IPS-18c (cell line): ENCODE data around the gene ZNF428.
"Not testable (repeated sequence)": the region's sequence is repeated elsewhere in the genome, so short reads cannot be mapped to it uniquely, and the experiment has no call there.

Experiments used
- H3K4me3 ChIP-seq: 2 replicates; pipeline ENCODE4 v1.7.0; 2013; ENCODE audit warnings: low read depth, mild to moderate bottlenecking, low read length, moderate library complexity; ENCODE audit not compliant: insufficient read depth
- H3K9me3 ChIP-seq: one replicate; pipeline ENCODE4 v1.6.1; 2013; ENCODE audit warnings: mild to moderate bottlenecking, low read length, moderate library complexity; ENCODE audit not compliant: control insufficient read depth, insufficient read depth

ZNF428 gene, protein sequence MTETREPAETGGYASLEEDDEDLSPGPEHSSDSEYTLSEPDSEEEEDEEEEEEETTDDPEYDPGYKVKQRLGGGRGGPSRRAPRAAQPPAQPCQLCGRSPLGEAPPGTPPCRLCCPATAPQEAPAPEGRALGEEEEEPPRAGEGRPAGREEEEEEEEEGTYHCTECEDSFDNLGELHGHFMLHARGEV

DNA sequence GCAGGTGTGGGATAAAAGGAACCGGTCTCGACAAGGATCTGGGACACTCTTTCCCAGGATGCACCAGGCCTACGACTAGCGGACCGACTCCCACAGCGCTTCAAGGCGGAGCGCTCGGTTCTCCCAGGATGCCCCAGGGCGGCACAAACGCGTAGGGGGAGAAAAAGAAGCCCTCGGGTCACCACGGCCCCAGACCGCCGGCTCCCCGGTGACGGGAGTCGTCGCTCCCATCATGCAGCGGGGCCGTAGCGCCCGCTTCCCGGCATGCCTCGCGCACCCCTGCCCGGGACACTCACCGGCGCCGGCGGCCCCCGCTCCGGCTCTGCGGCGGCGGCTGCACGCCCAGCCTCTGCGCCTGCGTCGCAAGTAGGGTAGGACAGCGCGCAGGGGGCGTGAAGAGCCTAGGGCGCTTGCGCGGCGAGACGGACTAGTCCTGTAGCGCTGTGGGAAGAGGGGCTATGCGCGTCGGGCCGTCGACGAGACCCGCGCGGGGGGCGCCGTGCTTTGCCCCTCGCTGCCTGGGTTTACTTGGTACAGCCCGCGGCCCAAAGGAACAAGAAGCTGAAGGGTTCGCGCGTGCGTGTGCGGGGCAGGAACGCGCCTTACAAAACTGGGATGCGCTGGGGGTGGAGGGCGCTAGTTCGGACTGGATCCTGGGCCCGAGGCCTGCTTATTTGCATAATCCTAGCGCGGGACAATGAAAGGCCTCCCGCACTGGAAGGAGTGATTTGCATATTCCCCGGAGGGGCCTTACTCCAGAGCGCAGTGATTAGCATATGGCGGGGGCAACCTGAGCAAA is at the start of gene ZNF428:
Gene ZNF428, minus strand, starts transcription at position 368 of the 799 bp plus-strand sequence. CDS start 5,325 bp downstream, outside the sequence.
- H3K4me3 ChIP-seq = peak within 1 kb of the TSS; percentile 79
- no peaks in the 10 kb centered on the region for H3K9me3 ChIP-seq

DNA sequence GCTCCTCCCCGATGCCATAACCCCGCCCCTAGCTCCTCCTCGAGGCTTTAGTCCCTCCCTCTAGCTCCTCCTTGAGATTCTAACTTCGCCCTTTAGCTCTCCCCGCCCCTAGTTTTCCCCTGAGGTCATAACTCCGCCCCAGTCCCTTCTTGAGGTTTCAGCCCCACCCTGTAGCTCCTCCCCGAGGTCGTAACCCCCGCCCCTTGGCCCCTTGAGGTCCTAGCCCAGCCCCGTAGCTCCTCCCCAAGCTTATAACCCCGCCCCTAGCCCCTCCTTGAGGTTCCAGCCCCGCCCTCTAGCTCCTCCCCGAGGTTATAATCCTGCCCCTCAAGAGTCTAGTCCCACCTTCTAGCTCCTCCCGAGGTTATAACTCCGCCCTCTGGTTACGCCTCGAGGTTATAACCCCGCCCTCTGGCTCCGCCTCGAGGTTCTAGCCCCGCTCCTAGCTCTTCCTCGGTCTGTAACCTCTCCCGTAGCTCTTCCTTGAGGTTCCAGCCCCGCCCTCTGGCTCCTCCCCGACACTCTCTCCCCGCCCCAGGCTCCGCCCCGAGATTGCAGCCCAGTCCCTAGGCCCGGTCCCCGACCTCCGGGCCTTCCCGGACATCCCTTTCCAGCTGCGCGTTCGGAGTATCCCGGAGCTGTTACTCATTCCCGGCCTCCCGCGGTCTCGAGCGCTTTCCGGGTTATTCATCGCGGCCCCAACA is 49.1 kb upstream of the ZNF428 start:
- H3K4me3 ChIP-seq = peak overlapping the region; percentile 56

DNA sequence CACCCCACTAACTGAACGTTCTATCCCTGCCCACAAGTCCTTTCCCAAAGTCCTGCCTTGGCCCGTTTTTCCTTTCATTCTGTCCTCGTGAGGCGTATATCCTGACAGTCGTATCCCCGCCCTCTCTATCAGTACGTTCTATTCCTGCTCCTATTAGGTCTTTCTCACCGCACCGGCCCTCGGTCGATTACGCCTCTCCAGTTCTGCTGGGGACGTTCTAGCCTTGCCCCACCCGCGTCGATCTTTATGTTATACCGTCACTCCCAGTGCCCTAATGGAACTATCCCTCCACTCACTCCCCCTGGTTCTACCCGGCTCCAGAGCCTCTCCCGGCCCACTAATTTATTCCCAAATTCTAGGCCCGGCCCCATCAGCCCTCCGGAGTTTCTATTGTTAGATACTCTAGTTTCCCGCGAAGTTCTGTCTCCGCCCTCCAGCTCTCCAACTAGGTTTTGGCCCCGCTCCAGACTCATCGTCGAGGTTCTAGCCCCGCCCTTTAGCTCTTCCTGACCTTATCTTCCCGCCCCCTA is 48.5 kb upstream of the ZNF428 start:
- H3K9me3 ChIP-seq = peaks cover 3% of the 10 kb centered on the region
- peak overlapping the region; percentile 51 for H3K4me3 ChIP-seq

More for the DNA sequence above, 49.1 kb upstream of the ZNF428 start:
- peaks cover 3% of the 10 kb centered on the region for H3K9me3 ChIP-seq

DNA sequence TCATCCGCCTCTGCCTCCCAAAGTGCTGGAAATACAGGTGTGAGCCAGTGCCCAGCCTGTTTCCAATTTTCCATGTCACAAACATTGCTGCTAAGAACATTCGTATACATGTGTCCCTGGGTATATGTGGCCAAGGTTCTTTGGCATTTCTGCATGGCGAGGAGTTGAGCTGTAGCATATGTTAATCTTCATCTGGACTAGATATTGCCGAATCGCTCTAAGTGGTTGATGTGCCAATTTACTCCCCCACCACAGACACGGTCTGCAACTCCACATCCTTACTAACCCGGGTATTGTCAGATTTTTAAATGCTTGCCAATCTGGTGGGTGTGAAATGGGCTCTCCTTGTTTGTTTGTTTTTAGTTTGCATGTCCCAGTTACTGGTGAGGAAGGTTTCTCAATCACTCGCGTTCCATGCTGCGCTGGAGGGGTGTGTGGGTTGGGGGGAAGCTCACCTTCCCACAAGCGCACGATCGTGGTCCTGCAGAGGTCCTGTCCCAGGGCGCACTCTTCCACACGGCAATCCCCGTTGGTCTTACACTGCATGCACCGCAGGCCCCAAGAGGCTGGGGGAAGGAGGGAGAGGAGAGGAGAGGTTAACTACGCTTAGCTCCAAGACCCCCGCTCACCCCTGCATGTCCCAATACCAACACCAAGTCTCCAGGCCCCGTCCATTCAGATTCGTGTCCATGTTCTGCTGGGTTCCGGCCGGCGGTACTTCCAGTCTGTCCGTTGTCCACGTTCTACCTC is 47.9 kb upstream of the ZNF428 start:
- Histone ChIP-seq H3K4me3 (peak overlapping the region; percentile 51), H3K9me3 (peaks cover 3% of the 10 kb centered on the region)

DNA sequence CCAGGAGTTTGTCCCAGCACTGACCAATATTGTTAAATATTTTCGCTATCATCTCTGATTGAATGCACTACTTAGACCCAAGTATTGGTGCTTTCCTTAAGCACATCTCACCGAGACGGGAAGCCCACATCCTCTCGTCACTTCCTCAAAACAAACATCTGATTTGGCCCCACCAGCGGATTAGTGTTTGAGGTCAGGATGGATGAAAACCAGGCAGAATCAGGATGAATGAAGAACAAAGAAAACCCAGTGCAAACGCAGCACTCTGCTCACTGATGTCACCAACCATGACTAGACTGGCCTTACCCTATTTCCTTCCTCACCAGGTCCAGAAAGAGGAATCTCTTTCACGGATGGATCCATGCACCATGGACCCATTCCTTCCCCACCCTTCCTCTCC is 44.6 kb upstream of the ZNF428 start:
- peaks cover 3% of the 10 kb centered on the region for H3K9me3 ChIP-seq
- no peak overlapping the region for H3K4me3 ChIP-seq

DNA sequence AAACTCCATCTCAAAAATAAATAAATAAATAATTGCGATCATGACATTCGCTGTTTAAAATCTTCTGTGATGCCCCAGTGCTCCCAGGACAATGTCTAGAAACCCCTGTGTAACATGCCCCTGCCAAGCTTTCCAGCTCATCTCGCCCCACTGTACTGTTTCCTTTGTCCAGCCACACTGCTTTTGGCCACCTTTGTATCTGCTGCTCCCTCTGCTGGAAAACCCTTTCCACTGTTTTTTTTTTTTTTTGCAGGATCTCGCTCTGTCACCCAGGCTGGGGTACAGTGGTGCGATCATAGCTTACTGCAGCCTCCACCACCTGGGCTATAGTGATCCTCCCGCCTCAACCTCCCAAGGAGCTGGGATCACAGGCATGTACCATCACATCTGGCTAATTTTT is 43.1 kb upstream of the ZNF428 start:
- Histone ChIP-seq H3K9me3 (peaks cover 3% of the 10 kb centered on the region), H3K4me3 (no peak overlapping the region)

DNA sequence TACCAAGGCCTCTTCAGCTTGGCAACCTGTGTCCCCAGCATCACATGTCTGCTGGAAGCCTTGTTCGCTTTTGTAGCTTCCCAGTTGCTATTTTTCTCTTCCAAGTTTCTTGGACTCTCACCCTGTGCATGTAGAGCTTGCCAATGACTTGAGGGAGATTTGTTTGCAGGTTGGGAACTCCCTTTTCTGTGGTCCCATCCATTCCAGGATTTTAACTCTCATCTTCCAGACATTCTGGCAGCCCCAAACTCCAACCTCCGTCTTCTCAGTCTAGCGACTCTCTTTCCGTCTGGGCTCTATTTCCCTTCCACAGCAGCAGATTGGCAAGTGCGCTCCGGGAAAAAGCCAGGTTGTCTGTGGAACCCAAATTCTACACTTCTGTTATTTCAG is 41.5 kb upstream of the ZNF428 start:
- peaks cover under 1% of the 10 kb centered on the region for H3K9me3 ChIP-seq
- H3K4me3 ChIP-seq = no peak overlapping the region

DNA sequence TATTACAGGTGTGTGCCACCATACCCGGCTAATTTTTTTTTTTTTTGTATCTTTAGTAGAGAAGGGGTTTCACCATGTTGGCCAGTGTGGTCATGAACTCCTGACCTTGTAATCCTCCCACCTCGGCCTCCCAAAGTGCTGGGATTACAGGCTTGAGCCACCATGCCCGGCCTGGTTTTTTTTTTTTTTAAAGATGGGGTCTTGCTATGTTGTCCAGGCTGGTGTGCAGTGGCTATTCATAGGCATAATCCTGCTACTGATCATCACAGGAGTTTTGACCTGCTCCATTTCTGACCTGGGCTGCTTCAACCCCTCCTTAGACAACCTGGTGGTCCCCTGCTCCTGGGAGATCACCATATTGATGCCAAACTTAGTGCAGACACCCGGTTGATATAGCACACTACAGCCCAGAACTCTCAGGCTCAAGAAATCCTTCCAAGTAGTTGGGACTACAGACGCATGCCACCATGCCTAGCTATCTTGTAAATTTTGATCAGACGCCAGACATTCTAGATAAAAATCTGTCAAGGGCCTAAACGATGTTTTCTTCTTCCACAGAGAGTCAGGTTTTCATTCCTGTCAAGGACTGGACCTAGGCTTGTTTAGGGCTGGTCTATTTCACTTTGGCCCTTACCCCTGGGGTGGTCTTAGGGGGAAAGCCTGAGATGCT is 41.0 kb upstream of the ZNF428 start:
- no peak overlapping the region for H3K4me3 ChIP-seq
- H3K9me3 ChIP-seq = no peaks in the 10 kb centered on the region

DNA sequence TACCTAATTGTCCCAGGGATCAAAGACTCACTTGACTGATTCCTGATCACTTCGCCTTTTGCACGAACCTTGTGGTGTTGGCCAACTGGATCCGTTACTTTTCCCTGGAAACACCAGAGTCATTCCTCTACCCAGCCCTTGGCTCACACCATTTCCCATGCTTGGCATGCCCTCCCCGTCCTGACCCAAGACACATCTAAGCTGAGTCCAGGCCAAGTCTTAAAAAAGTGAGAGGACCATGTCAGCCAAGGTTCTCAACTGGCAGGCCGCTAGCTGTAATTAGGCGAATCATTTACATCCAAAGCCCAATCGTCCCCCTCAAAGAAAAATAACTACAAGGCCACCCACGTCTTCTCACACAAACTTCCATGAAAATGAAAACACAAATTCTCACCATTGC is 39.1 kb upstream of the ZNF428 start:
- Histone ChIP-seq H3K9me3 (no peaks in the 10 kb centered on the region), H3K4me3 (no peak overlapping the region)

DNA sequence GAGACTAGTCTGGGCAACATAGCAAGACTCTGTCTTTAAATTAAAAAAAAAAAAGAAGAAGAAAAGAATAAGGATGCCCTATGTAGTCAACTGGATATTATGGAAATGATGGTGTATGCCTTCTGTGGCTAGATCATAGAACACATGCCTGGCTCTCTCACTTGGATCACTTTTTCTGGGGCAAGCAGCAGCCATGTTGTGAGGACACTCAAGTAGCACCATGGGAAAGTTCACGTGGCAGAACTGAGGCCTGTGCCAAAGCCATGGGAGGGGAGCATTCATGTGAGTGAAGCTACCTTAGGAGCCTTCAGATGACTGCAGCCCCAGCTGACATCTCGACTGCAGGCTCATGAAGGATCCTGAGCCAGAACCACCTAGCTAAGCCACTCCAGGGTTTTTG is 38.6 kb upstream of the ZNF428 start:
- Histone ChIP-seq H3K4me3 (no peak overlapping the region), H3K9me3 (no peaks in the 10 kb centered on the region)

DNA sequence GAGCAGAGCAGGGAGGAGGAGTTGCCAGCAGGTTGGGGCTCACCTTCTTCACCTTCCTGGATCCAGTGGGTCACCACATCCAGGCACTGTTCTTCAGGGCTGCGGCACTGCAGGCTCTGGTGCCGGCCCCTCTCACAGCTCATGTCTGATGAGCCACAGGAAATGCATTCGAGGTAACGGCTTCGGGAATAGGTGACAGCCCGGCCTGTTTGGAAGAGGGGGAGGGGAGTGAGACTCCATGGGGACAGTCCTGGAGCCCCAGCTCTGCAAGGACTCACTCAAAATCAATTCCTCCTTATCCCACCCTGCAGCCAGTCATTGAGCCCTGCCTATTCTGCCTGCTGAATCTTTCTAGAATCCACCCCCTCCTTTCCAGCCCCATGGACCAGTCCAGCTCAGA is 37.0 kb upstream of the ZNF428 start:
- Histone ChIP-seq H3K4me3 (no peak overlapping the region), H3K9me3 (no peaks in the 10 kb centered on the region)

DNA sequence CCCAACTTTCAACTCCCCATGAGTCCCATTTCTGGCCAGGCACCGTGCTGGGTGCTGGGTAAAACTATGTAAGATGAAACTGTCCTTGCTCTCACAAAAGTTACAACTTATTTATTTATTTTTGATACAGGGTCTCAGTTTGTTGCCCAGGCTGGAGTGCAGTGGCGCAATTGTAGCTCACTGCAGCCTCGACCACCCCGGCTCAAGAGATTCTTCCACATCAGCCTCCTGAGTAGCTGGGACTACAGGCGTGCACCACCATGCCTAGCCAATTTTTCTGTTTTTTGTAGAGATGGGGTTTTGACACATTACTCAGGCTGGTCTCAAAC is 33.1 kb upstream of the ZNF428 start:
- H3K9me3 ChIP-seq = peaks cover 5% of the 10 kb centered on the region

DNA sequence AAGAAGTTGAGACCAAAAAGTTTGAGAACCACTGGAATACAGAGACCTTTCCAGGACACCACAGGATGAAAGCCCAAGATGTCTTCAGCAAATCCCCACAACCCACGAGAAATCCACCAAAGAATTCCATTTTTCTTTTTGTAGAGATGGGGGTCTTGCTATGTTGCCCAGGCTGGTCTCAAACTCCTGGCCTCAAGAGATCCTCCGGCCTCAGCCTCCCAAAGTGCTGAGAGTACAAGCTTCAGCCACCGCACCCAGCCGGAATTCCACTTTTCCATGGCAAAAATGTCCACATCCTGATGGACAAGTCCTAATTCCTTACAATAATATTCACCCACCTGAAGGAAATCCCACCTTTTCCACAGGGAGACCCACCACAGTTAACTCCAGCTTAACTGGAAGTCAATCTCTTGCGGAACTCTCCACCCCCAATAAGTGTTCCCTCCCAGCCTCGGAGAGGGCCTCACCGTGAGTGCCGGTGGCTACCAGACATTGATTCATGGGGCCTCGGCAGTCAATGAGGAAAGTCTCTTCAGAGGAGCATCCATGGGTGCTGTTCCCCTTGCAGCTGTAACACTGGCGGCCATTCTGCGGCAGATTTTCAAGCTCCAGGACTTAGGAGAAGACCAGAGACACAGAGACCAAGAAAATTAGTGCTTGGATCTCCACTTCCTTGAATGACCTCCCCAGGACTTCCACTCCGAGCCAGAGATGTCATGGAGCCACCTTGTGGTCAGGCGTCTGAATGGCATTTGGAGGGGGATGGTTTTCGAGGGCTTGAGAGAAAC is 32.5 kb upstream of the ZNF428 start:
- Histone ChIP-seq H3K9me3 (peaks cover 5% of the 10 kb centered on the region), H3K4me3 (no peak overlapping the region)

More for the DNA sequence above, 33.1 kb upstream of the ZNF428 start:
- H3K4me3 ChIP-seq = no peak overlapping the region

DNA sequence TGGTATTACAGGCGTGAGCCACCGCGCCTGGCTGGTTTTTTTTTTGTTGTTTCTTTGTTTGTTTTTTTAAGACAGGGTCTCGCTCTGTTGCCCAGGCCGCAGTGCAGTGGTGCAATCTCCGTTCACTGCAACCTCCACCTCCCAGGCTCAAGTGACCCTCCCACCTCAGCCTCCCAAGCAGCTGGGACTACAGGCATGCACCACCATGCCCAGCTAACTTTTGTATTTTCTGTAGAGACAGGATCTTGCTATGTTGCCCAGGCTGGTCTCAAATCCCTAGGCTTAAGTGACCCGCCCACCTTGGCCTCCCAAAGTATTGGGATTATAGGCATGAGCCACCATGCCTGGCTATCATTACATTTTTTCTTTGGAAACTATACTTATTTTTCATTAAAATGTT is 30.8 kb upstream of the ZNF428 start:
- H3K4me3 ChIP-seq, H3K9me3 ChIP-seq: not testable (repeated sequence)

DNA sequence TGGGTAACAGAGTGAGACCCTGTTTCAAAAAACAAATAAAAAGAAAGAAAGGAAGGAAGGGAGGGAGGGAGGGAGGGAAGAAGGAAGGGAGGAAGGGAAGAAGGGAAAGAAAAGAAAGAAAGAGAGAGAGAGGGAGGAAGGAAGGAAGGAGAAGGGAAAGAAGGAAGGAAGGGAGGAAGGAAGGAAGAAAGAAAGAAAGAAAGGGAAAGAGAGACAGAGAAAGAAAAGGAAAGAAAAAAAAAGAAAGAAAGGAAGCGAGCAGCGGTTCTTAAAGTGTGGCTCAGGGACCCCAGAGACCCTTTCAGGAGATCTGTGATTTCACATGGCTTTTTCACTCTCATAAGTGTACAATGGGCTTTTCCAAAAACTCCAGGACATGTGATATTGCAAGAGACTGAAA is 30.1 kb upstream of the ZNF428 start:
- peaks cover 5% of the 10 kb centered on the region for H3K9me3 ChIP-seq
- H3K4me3 ChIP-seq = no peak overlapping the region

DNA sequence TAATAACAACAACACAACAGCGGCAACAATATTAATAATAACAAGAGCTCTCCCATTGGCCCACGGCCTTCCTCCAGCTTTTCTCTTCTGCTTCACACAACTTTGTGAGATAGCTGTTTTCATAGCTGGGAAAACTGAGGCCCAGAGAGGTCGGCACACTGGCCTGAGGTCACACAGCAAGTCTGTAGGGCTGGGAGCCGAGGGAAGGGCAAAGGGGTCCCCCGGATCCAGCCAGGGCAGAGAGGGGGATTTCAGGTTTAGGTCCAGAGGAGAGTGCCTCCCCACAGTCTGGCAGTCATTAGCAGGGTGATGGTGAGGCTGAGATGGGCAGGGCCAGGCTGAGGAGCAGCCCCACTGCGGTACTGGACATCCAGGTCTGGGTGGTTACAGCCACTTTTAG is 29.2 kb upstream of the ZNF428 start:
- Histone ChIP-seq H3K4me3 (no peak overlapping the region), H3K9me3 (peaks cover 5% of the 10 kb centered on the region)
